ENCODE results near the gene ABCC8. TPM values are rescaled to one million over a fixed set of nuclear protein-coding genes. Genes with fewer than 3 reads are reported as not detected.

ABCC8 gene
- total RNA-seq, 1 donor from 2014 or later, result not detected

DNA sequence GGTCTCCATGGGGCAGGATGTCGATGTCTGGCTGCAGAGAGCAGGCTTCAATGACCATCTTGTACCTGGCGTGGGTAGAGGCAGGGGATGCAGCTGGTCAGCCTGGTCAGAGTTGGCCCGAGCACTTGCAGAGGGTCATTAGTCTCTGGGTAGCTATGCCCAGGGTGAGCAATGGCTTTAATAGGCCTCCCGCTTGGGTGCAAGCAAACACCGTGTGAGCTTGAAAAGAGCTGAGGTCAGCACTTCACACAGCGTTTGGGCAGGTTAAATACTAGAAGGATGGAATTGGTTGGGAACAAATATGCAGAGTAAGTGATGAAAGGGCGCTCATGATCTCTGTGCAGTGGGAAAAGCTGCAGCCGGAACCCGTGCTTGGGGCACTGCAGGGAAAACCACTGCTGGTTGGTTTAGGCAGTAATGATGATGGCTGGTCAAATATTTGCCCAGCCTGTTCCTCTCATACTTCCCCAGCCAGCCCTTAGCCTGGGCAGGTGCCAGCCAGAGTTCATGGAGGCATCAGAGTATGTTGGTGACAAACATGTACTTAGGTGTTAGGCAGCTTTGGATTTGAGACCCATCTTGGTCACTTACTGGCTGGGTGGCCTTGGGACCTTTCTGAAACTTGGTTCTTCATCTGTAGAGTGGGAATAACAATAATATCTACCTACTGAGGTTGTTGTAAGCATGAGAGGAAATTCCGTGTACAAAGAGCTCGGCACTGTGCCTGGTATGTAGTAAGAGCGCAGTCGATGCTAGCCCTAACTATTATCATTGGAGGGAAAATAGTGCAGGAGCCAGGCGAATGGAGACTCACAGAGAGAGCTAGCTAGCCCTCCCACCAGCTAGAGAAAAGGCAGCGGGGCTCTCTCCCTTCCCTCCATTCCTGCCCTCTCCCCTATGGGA, 63.0 kb downstream of the ABCC8 start:
- TF ChIP-seq, protein P1, sequence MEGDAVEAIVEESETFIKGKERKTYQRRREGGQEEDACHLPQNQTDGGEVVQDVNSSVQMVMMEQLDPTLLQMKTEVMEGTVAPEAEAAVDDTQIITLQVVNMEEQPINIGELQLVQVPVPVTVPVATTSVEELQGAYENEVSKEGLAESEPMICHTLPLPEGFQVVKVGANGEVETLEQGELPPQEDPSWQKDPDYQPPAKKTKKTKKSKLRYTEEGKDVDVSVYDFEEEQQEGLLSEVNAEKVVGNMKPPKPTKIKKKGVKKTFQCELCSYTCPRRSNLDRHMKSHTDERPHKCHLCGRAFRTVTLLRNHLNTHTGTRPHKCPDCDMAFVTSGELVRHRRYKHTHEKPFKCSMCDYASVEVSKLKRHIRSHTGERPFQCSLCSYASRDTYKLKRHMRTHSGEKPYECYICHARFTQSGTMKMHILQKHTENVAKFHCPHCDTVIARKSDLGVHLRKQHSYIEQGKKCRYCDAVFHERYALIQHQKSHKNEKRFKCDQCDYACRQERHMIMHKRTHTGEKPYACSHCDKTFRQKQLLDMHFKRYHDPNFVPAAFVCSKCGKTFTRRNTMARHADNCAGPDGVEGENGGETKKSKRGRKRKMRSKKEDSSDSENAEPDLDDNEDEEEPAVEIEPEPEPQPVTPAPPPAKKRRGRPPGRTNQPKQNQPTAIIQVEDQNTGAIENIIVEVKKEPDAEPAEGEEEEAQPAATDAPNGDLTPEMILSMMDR (IDR thresholded peaks at IDR 0.05), result no peak
- no peak overlapping the region for H3K27ac Mint-ChIP-seq (ENCODE audit: unreplicated experiment)
- H3K9me3 Mint-ChIP-seq (ENCODE audit: low read depth), result no peaks in the 10 kb centered on the region
- peaks cover 56% of the 10 kb centered on the region for H3K27me3 Mint-ChIP-seq (ENCODE audit: low read depth)
- no peak overlapping the region for H3K4me3 Mint-ChIP-seq (ENCODE audit: unreplicated experiment)
- no peaks in the 10 kb centered on the region for H3K4me1 Mint-ChIP-seq (ENCODE audit: low read depth)
- DNase-seq (ENCODE audit: low spot score), result no peak
- H3K36me3 Mint-ChIP-seq (ENCODE audit: low read depth), result no peaks in the 10 kb centered on the region

DNA sequence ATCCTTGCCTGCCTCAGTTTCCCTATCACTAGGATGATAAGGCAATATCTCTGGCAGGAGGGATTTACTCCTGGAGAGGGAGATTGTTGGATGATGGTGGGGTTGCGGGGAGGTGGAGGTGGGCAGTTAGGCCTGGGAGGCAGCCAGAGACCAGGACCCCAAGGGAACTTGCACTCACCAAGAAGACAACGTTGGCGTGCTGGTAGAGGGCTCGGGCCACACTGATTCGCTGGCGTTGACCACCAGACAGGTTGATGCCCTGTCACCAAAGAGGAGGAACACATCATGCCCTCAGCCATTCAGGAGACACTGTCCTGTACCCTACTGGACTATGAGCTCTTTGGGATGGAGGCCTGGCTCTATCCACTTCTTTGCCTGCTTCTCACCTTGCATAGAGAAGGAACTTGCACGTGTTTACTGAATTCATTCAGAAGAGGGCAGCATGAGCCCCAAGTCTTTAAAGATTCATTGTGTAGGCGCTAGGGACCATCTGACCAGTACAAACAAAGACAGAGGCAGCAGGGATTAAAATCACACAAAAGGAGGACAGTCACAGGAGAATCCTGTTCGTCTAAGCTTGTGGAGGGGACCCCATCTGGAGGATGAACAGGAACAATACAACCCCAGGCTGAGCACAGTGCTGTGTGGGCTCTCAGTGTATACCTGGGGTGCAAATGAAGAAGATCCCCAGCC, 64.0 kb downstream of the ABCC8 start:
- no peaks in the 10 kb centered on the region for H3K4me1 Mint-ChIP-seq (ENCODE audit: low read depth)
- H3K27me3 Mint-ChIP-seq (ENCODE audit: low read depth), result peaks cover 46% of the 10 kb centered on the region
- DNase-seq (ENCODE audit: low spot score), result no peak
- no peak overlapping the region for H3K4me3 Mint-ChIP-seq (ENCODE audit: unreplicated experiment)
- H3K27ac Mint-ChIP-seq (ENCODE audit: unreplicated experiment), result no peak overlapping the region
- peaks cover 2% of the 10 kb centered on the region for H3K9me3 Mint-ChIP-seq (ENCODE audit: low read depth)
- TF ChIP-seq, protein P1 (IDR thresholded peaks at IDR 0.05), result no peak
- no peaks in the 10 kb centered on the region for H3K36me3 Mint-ChIP-seq (ENCODE audit: low read depth)

DNA sequence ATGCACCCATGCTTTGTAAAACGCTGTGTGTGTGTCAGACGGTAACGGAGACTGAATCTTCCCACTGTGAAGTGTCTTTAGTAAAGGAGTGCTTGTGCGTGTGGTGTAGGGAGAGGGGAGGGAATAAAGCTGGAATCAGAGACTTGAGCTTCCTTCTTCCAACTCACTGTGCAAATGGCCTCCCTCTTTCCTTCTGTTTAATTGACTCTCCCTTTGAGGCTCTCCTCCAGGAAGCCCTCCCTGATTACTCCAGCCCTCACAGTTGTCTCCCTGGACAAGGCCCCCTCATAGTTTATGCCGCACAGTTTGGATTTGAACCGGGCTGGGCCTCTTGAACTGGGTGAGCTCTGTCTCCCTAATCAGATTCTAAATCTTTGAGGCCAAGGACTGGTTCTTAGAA, 65.2 kb downstream of the ABCC8 start:
- DNase-seq (ENCODE audit: low spot score), result no peak
- no peaks in the 10 kb centered on the region for H3K36me3 Mint-ChIP-seq (ENCODE audit: low read depth)
- no peaks in the 10 kb centered on the region for H3K4me1 Mint-ChIP-seq (ENCODE audit: low read depth)
- no peak overlapping the region for H3K27ac Mint-ChIP-seq (ENCODE audit: unreplicated experiment)
- H3K4me3 Mint-ChIP-seq (ENCODE audit: unreplicated experiment), result no peak overlapping the region
- TF ChIP-seq, protein P1 (IDR thresholded peaks at IDR 0.05), result no peak
- peaks cover 37% of the 10 kb centered on the region for H3K27me3 Mint-ChIP-seq (ENCODE audit: low read depth)
- peaks cover 5% of the 10 kb centered on the region for H3K9me3 Mint-ChIP-seq (ENCODE audit: low read depth)

DNA sequence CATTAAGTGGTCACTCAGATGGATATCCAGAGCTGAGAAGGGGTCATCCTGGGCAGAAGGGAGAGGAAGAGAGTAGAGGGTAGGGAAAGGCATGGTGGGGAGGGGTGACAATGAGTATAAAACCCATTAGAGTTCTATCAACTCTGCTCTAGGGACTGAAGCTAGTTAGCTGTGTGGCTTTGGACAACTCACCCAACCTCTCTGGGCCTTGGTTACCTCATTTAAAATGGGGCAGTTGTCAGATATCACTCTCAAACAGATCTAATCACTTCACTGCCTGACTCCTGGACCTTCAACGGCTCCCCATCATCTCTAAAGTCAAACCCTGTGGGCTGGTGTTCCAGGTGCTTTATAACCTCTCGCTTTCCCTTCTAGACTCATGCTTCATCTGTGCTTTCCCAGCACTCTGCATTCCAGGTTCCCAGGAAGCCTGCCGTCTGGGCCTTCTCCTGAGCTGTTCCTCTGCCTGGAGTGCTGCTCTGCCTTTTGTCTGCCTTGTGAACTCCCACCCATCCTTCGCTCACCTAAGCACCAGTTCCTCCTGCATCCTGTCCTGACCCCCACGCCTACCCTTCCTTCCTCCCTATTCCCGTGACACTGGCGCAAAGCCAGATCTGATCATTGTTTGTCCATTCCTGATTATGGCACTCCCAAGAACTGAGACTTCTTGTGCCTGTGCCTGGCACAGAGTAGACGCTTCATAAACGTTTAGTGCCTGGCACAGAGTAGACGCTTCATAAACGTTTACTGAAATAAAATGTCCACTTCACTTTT, 65.9 kb downstream of the ABCC8 start:
- Mint-ChIP-seq H3K4me3 (ENCODE audit: unreplicated experiment) (no peak overlapping the region), H3K27me3 (ENCODE audit: low read depth) (peaks cover 32% of the 10 kb centered on the region), H3K9me3 (ENCODE audit: low read depth) (peaks cover 5% of the 10 kb centered on the region), H3K27ac (ENCODE audit: unreplicated experiment) (no peak overlapping the region), H3K36me3 (ENCODE audit: low read depth) (no peaks in the 10 kb centered on the region), H3K4me1 (ENCODE audit: low read depth) (peaks cover 4% of the 10 kb centered on the region)
- TF ChIP-seq, protein P1 (IDR thresholded peaks at IDR 0.05), result no peak
- DNase-seq (ENCODE audit: low spot score), result no peak

DNA sequence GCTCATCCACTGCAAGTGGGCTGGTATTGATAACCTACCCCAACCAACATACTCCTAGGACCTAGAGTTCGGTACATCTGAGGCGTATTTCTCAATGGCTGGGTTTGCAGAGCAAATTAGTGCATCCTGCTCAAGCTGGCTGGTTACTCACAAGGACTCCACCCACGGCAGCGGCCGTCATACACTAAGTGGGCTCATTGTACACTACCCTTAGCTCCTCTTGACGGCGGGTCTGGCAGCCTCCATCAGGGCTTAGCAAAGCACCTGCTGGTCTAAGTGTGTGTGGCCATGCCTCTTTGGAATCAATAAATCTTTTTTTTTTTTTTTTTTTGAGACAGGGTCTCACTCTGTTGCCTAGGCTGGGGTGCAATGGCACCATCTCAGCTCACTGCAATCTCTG, 68.0 kb downstream of the ABCC8 start:
- Mint-ChIP-seq H3K36me3 (ENCODE audit: low read depth) (no peaks in the 10 kb centered on the region), H3K27me3 (ENCODE audit: low read depth) (peaks cover 15% of the 10 kb centered on the region), H3K4me1 (ENCODE audit: low read depth) (peaks cover 10% of the 10 kb centered on the region), H3K9me3 (ENCODE audit: low read depth) (peaks cover 5% of the 10 kb centered on the region), H3K27ac (ENCODE audit: unreplicated experiment) (no peak overlapping the region), H3K4me3 (ENCODE audit: unreplicated experiment) (no peak overlapping the region)
- TF ChIP-seq, protein P1 (IDR thresholded peaks at IDR 0.05), result no peak
- DNase-seq (ENCODE audit: low spot score), result no peak
